Measurements from ENCODE around the gene RAD21L1. TPM values are rescaled to one million over a fixed set of nuclear protein-coding genes. Genes with fewer than 3 reads are reported as not detected.

RAD21L1 gene
- total RNA-seq, 1 donor from 2014 or later = not detected

GRCh38 chr20:1204576-1204975, 21.3 kb upstream of the RAD21L1 start:
- no peaks in the 10 kb centered on the region for H3K9me3 Mint-ChIP-seq
- H3K4me3 Mint-ChIP-seq = no peak overlapping the region
- no peak for TF ChIP-seq CTCF (conservative IDR thresholded peaks at IDR 0.05)
- H3K27ac Mint-ChIP-seq (ENCODE audit: unreplicated experiment) = no peak overlapping the region
- DNase-seq (ENCODE audit: low read depth, low spot score) = no peak
- no peaks in the 10 kb centered on the region for H3K36me3 Mint-ChIP-seq (ENCODE audit: low read depth)
- H3K4me1 Mint-ChIP-seq = no peaks in the 10 kb centered on the region
- peaks cover 22% of the 10 kb centered on the region for H3K27me3 Mint-ChIP-seq (ENCODE audit: low read depth)

GRCh38 chr20:1205802-1206201, 20.0 kb upstream of the RAD21L1 start:
- no peak for TF ChIP-seq CTCF (conservative IDR thresholded peaks at IDR 0.05)
- H3K27me3 Mint-ChIP-seq (ENCODE audit: low read depth) = peaks cover 32% of the 10 kb centered on the region
- no peak for DNase-seq (ENCODE audit: low read depth, low spot score)
- no peaks in the 10 kb centered on the region for H3K9me3 Mint-ChIP-seq
- H3K36me3 Mint-ChIP-seq (ENCODE audit: low read depth) = no peaks in the 10 kb centered on the region
- no peak overlapping the region for H3K27ac Mint-ChIP-seq (ENCODE audit: unreplicated experiment)
- no peaks in the 10 kb centered on the region for H3K4me1 Mint-ChIP-seq
- no peak overlapping the region for H3K4me3 Mint-ChIP-seq

GRCh38 chr20:1206366-1207148, 19.3 kb upstream of the RAD21L1 start:
- no peak for DNase-seq (ENCODE audit: low read depth, low spot score)
- no peak for TF ChIP-seq CTCF (conservative IDR thresholded peaks at IDR 0.05)
- H3K9me3 Mint-ChIP-seq = no peaks in the 10 kb centered on the region
- no peak overlapping the region for H3K27ac Mint-ChIP-seq (ENCODE audit: unreplicated experiment)
- peaks cover 37% of the 10 kb centered on the region for H3K27me3 Mint-ChIP-seq (ENCODE audit: low read depth)
- no peaks in the 10 kb centered on the region for H3K36me3 Mint-ChIP-seq (ENCODE audit: low read depth)
- H3K4me3 Mint-ChIP-seq = no peak overlapping the region
- no peaks in the 10 kb centered on the region for H3K4me1 Mint-ChIP-seq

GRCh38 chr20:1207293-1207878, 18.5 kb upstream of the RAD21L1 start:
- Mint-ChIP-seq H3K9me3 (no peaks in the 10 kb centered on the region), H3K27me3 (ENCODE audit: low read depth) (peaks cover 46% of the 10 kb centered on the region), H3K4me1 (no peaks in the 10 kb centered on the region), H3K4me3 (no peak overlapping the region), H3K36me3 (ENCODE audit: low read depth) (no peaks in the 10 kb centered on the region), H3K27ac (ENCODE audit: unreplicated experiment) (no peak overlapping the region)
- no peak for TF ChIP-seq CTCF (conservative IDR thresholded peaks at IDR 0.05)
- no peak for DNase-seq (ENCODE audit: low read depth, low spot score)

- no peak overlapping the region for H3K27ac Mint-ChIP-seq (ENCODE audit: unreplicated experiment)
- H3K27me3 Mint-ChIP-seq (ENCODE audit: low read depth) = peaks cover 67% of the 10 kb centered on the region
- no peaks in the 10 kb centered on the region for H3K4me1 Mint-ChIP-seq
- H3K4me3 Mint-ChIP-seq = no peak overlapping the region
- DNase-seq (ENCODE audit: low read depth, low spot score) = no peak
- TF ChIP-seq CTCF (conservative IDR thresholded peaks at IDR 0.05) = no peak
- no peaks in the 10 kb centered on the region for H3K9me3 Mint-ChIP-seq
- H3K36me3 Mint-ChIP-seq (ENCODE audit: low read depth) = no peaks in the 10 kb centered on the region
Measured at GRCh38 chr20:1209447-1210387, 16.1 kb upstream of the RAD21L1 start.

Data from neural crest cell (in vitro differentiated cells).